Posterior cingulate gyrus (tissue), 11 donors: Measurements from ENCODE around the gene ATP1A1.

Experiments
- DNase-seq, 10 donors: peaks; one replicate each; pipeline versions ENCODE4 v3.0.0 to v3.0.0-alpha.2; 2020 to 2021; ENCODE audit warnings: mixed read lengths in 3 of 10
- intact Hi-C: fragments of 100-400 bp; cut with DNase I; formaldehyde crosslinking; loops from one replicate; pipeline ENCODE4 v1.15.1; 2023

The ATP1A1 gene

DNA sequence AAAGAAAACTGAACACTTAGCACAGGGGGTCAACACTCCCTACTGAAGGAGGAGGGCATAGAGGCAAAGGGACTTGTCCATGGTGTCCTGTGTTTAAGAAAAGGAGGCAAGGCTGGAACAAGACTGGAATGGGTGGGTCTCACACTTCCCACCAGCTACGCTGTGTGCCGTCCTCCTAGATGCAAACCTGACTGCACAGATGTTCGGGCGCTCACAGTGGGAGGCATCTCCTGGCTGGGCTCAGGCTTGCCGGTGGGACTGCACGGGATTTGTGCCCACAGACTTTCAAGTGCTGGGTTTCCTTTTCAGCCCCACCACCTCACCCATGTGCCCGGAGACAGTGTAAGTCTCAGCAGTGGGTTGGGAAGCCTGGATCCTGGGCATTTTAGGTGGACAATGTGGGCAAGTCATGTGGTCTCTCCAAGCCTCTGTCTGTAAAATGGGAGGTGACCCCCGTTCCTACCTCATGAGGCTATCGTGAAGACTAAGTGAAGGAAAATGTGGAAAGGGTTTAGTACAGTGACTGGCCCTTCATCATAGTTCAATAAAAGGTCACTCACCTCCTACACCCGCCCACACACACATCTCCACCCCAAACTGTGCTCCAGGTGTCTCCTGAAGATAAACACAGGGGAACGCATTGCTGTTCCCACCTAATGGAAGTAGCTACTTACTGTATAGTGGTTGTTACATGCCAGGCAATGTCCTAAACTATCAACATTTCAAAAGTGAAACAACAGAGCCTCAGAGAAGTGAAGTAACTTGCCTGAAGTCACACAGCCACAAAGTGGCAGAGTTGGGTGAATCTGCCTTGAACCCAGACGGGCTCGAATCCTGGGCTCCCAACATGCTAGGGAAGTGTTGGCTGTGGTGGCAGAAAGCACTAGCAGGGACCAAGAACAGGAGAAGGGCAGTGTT, 36.0 kb downstream of the ATP1A1 start:
- intact Hi-C loops = no loop called here
- peak in 4 of 10 donors; percentile 36 to 85 (median 78) for DNase-seq

DNA sequence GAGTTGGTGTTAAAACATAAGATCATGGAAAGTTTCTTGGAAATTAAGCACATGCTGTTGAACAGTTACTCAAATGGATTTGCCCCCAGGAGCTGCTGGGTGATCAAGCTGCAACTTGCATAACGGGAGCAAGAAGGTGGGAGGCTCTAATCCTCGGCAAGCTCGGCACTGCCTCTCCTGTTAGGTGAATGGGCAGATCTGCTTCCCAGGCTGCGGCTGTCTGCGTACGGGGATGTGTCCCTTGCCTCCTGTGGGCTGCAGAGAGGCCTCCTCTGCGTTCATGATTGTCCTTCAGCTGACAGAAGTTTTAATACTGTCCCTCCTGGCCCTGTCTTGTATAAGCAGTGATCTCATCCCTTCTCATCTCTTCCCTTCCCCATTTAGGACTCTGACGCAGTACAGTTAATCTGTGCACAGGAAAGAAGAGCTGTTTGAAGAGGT, 36.7 kb downstream of the ATP1A1 start:
- peak in 4 of 10 donors; percentile 41 to 87 (median 86) for DNase-seq
- intact Hi-C loops = no loop called here

DNA sequence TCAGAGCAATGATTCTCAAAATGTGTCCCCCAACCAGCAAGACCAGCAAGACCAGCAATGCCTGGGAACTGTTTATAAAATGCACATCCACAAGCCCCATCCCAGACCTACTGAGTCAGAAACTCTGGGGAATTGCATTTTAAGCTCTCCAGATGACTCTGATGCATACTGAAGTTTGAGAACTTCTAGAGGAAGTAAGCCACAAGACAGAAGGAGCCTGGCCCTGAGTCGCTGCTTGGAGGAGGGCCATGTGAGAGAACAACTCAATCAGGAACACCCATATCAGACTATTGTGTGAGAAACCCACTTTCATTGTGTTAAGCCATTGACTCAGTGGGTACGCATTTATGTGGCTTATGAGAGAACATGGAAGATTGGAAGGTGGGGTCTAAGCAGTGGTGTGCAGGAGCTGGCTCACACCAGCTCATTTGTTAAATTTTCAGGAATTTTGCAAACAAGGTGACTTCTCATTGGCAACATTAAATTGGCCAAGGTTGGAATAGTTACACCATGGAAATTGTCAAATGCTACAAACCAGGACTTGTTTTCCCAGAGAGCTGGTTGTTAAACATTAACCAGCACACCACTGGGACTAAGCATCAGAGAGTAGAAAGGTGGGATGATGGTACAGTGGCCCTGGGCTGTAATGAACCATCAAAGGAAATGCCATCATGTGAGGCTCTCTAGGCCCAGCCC, 38.9 kb downstream of the ATP1A1 start:
- intact Hi-C loops = no loop called here
- no peak for DNase-seq

DNA sequence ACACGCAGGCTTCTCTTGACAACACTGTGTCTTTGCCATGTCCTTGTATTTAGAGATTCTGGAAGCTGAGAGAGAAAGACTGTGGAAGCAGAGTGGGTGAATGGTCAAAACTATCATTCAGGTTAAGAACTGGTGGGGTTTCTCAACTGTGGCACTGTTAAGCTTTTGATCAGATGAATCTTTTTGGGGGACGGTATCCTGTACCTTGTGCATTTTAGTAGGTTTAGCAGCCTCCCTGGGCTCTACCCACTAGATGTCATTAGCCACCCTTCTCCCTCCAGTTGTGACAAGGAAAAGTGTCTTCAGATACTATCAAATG, 39.4 kb downstream of the ATP1A1 start:
- DNase-seq = no peak
- intact Hi-C loops = no loop called here

DNA sequence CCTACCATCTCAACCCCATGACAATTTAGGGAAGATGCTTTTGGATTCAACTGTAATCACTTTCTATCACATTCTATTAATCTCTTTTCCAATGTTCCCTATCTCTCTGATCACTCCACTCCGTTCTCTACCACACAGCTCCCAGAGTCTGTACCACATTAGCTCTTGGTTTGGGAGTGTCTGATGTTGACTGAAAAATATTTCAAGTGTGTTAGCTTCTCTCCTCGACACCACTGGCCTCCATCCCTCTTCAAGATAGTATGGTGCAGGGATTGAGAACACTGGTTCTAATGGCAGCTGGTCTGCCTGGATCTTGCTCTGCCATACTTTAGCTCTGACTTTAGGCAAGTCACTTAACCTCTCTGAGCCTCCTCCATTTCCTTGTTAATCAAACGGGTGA, 39.9 kb downstream of the ATP1A1 start:
- DNase-seq = no peak
- intact Hi-C loops = no loop called here

DNA sequence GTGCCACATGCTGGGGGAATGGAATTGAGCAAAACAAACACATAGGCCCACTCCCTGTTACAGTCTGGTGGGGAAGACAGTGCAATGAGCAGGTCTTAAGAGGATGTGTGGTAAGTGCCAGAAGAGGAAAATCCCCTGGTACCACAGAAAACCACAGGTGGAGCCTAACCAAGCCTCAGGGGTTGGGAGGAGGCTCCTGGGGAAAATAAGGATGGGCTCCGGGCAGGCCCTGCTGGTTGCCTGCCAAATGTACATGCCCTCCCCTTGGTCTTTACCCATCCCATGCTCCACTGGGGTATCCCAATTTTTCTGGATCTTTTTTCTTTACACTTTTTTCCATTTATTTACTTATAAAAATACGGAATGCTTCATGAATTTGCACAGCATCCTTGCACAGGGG, 40.4 kb downstream of the ATP1A1 start:
- no peak for DNase-seq
- intact Hi-C loops = no loop called here

DNA sequence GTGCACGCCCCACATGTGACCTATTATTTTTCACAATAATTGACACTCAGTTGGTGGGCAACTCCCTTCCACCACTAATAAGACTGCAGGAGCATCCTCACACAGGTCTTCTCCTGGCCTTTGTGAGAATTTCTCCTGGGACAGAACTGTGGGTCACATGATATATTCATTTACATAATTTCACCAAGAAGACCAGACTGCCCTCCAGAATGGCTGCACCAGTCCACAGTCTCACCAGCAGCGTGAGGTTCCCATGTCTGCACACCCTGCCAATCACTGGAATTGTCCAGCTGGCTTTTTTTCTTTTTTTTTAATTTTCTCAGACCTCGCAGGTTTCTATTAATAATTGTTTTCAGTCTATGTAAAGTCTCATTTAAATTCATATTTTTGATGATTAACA, 41.3 kb downstream of the ATP1A1 start:
- intact Hi-C loops = no loop called here

DNA sequence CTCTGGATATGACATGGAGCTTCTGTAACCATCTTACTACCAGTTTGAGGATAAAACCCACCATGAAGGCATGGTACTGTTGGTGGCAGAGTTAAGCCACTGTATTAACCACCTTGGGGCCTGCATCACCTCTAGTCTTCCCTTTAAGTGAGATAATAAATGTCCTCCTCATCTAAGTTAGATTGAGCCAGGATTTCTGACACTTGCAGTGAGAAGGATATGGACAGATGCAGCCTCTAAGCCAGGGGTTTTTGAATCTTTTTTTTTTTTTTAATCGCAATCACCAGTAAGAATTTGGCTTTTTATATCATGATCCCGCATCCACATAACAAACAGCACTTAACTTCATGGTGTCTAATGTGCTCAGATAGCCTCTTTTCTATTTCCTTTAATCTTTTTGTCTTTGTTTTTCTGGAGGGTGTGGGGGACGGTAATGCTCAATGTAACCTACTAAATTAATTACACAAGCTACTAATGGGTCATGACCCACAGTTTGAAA, 42.2 kb downstream of the ATP1A1 start:
- DNase-seq = no peak
- intact Hi-C loops = loop anchor here (5.0 kb wide), 1 partner anchor 38 kb away; no protein-coding TSS in a partner anchor

More for the DNA sequence above, 41.3 kb downstream of the ATP1A1 start:
- DNase-seq = no peak

DNA sequence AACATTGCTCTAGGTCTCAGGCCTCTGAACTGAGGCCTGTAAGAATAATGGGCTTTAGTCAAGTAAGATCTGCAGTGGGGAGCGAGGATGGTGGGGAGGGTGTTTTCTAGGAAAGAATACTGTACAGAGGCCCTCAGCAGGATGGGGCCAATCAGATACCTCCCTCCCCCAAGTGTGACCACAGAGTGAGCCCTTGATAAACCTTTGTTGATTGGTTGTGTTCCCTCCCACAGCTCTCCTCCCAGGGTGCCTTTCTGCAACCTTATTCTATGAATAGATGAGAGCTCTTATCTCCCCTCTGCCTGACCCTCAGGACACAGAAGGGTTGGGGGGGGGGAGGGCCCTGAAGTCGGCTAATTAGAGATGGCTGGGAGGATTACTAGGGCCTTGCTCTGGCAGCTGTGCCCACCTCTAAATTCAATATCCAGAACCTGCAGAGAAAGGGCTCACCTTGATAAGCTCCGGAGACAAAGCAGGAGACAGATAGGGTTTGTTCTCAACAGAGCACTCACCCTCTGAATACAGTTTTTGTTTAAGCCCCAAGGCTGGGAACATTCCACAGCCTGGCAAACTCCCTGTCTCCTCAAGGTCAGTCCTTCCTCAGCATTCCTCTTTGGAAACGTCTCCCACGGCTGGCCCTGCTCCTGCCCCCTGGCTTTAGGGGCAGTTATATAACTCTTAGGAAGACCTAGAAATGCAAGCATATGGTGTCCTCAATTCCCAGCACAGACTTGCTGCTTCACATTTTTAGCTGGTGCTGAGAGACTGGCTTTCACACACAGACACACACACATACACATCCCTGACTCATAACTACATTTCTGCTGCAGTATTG, 42.9 kb downstream of the ATP1A1 start:
- intact Hi-C loops = loop anchor here (5.0 kb wide), 1 partner anchor 39 kb away; no protein-coding TSS in a partner anchor
- DNase-seq = peak in 4 of 10 donors; percentile 23 to 89 (median 57)

DNA sequence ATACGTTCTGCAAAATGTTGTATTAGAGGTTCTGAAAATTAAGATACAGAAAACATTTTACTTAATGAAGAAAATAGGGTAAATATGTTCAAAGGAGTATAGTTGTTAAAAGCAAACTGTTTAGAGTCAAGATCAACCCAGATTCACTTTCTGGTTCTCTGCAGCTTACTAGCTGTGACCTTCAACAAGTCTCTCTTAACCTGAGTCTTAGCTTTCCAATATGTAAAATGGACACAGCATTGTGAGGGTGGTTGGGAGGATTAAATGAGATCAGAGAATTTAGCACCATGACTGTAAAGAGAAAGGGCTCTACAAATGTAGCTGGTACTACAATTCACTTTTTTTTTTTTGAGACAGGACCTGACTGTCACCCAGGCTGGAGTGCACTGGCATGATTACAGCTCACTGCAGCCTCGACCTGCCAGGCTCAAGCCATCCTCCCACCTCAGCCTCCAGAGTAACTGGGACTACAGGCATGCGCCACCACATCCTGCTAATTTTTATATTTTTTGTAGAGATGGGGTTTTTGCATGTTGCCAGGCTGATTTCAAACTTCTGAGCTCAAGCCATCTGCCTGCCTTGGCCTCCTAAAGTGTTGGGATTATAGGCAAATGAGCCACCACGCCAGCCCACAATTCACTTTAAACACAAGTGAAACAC, 43.9 kb downstream of the ATP1A1 start:
- DNase-seq = no peak
- intact Hi-C loops = loop anchor here (5.0 kb wide), 1 partner anchor 40 kb away; no protein-coding TSS in a partner anchor

DNA sequence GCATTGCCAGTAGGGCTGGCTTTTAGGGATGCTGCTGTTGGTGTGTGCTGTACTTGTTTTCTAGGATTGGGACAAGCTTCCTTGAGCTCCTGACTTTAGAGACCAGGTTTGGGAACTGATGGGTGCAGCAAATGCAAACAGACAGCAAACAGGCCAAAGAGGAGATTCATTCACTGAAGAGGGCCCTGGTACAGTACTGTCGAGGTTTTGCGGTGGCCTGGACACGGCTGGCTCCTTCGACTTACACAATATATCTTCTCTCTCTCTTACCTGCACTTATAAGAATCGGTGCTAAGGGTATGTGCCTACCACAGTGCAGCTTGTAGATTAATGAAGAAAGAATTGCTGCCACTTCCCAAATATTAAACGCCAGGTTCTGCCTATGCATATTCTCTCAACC, 44.6 kb downstream of the ATP1A1 start:
- no peak for DNase-seq
- intact Hi-C loops = loop anchor here (2.0 to 5.0 kb wide), 2 partner anchors 15 to 40 kb away; no protein-coding TSS in a partner anchor

DNA sequence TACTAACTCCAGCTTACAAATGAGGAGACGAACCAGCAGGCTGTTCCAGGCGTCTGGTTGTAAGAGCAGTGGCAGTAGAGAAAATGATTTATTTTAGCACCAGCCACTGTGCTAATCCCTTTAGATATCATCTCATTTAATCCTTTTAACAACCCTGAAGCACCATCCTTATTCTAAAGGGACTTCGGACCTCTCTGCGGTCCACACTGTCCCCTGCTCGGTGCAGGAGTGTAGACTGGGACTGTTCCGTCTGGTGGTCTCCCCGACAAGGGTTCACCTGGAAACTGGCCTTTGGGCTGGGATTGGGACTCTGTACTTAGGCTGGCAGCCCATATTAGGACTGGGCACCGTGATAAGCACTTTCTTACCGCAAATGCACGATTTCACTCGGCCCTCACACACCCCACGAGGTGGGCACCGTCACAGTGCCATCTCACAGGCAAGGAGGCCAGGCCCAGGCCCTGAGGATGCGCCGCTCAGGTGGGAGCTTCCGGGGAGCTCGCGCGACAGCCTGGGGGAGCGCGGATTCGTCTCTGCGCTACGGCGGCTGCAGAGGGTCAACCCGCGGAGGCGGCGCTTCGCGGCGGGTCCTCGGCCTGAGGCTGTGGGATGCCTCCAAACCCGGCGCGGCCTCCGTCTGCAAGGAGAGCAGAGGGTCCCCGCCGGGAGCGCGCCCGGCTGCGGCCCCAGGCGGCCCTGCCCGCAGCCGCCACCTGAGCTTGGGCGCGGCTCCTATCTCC, 45.2 kb downstream of the ATP1A1 start:
- peak; percentile 72 to 97 (median 80) for DNase-seq
- intact Hi-C loops = loop anchor here (2.0 to 5.0 kb wide), 2 partner anchors 15 to 41 kb away; no protein-coding TSS in a partner anchor

DNA sequence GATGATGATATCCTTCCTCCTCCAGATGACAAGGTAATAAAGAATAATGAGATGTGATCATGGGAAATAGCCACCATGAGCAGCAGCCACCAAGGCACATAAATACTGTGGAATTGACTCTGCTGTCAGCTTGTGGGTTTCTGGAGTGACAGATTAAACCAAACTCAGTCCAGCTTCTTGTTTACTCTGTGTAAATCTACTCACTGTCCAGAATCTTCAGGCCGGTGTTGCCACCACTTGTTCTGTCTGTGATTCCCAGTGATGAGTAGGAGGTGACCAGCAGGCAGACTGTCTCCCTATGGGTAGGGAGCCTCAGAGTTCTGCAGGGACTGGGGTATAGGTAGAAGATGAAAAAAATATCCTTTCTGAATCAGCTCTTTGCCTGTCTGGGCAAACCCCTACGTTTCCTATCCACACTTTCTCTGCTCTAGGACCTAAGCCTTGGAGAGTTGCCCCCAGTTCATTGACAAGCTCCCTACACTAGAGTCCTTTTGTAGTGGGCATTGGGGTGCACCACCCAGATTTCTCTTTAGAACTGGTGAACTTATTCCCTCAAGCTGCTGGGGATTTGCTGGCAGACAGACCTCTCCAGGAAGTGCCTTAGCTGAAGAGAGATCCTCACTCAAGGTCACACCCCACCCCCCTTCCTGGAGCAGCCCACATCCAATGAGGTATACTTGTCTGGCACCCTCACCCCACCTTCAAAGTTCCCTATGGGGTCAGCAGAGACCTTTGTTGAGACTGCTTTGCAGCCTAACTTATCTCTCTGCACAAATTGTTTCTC, 47.6 kb downstream of the ATP1A1 start:
- intact Hi-C loops = no loop called here
- no peak for DNase-seq

DNA sequence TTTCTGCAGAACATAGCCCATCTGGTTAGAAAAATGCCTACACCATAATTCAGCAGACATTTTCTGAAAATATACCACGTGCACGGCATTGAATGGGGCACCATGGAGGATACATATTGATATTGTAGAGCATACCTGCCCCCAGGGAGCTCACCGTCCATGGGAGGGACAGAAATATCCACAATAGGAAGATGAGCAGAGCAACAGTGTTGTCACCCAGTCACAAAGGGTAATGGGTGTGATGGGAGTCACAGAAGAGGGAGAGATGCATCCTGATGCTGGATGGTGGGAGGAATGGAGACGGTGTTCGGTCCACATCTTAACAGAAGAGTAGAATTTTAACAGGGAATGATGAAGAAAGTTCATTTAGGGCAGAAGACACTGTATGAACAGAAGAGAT, 51.4 kb downstream of the ATP1A1 start:
- DNase-seq = no peak
- intact Hi-C loops = no loop called here

DNA sequence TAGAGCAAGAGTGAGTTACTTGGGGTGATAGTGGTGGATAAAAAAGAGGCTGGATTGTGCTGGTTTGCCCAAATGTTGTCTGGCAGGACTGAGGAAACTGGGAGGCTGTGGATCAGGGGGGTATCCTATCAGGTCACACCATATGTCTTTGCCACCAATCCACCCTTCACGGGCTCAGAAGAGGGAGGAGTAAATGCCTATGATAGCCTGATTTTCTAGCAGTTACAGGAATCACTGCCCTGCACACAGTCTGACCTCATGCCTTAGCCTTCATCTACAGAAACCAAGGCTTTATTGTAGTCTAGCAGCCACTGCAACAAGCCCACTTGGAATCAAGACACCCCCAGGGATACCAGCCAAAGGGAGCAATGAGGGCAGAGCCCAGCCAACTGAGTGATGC, 51.8 kb downstream of the ATP1A1 start:
- no peak for DNase-seq
- intact Hi-C loops = no loop called here

DNA sequence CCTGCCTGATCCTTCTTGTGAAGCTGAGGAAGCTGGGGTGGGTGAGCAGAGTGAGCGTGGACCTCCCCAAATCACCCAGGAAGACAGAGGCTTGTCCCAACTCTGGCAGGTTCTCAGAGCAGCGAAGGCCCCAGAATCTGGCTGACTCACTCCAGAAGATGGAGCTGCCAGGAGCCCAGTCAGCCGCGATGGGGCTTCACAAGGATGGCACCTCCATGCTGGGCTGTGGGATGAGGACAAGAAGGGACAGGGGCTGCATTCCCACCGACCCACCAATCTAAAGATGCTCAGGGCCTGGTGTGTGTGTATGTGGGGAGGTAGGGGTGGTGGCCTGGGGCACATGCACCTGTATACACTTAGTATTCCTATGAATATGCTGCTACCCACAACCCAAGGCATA, 52.9 kb downstream of the ATP1A1 start:
- intact Hi-C loops = no loop called here
- DNase-seq = peak in 2 of 10 donors; percentile 61 to 82

DNA sequence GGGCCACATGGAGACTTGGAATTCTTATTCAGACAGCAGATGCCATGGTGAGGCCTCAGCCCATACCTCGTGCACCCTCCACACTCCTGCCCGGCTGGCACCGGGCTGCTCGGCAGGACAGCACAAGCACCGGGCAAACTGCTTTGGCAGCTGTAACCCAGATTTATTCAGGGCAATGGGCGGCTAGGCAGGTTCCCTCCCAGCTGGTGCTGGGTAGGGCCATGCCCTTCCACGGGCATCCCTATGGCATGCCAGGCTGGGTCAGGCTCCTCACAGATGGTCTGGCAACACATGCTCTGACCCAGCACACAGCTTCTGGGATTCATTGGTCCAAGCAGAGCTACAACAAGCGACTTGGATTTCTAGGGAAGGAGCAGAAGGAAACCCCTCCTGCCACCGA, 53.4 kb downstream of the ATP1A1 start:
- intact Hi-C loops = no loop called here
- DNase-seq = peak in 4 of 10 donors; percentile 24 to 89 (median 84)

DNA sequence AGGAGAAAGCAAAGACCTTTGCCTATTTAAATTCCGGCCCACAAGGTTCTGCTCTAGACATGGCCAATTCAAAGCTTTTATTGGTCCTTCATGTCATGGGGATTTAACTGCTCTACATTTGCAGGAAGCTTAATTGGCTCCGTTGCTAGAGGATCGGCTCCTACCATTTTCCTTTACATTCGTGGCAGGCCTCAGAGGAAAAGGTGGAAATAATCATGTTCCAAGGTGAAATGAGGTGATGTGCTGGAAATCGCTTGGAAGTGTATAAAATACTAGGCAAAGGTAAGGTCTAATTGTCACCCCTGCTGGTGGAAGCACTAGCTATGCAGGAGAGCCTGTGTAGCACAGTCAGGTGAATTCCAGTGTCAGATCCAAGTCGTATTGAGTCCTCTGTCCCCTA, 55.5 kb downstream of the ATP1A1 start:
- intact Hi-C loops = no loop called here

More for the DNA sequence above, 55.5 kb downstream of the ATP1A1 start:
- DNase-seq = no peak
